IPS-15b (cell line): ENCODE results near the gene HS2ST1.

ENCODE experiments used
- H3K27me3 ChIP-seq: one replicate; pipeline ENCODE4 v1.6.1; 2013; ENCODE audit warnings: low read length; ENCODE audit not compliant: control insufficient read depth, insufficient read depth
- H3K36me3 ChIP-seq: one replicate; pipeline ENCODE4 v1.6.1; 2013; ENCODE audit warnings: low read length; ENCODE audit not compliant: control insufficient read depth, insufficient read depth
- H3K4me1 ChIP-seq: one replicate; pipeline ENCODE4 v1.6.1; 2013; ENCODE audit warnings: mild to moderate bottlenecking, low read length; ENCODE audit not compliant: control insufficient read depth, insufficient read depth
- H3K4me3 ChIP-seq: one replicate; pipeline ENCODE4 v1.5.1; 2013; ENCODE audit warnings: low read depth, low read length
- H3K9ac ChIP-seq: one replicate; pipeline ENCODE4 v1.6.1; 2013; ENCODE audit warnings: low read depth, mild to moderate bottlenecking, low read length
- H3K9me3 ChIP-seq: one replicate; pipeline ENCODE4 v1.6.1; 2013; ENCODE audit warnings: mild to moderate bottlenecking, low read length; ENCODE audit not compliant: control insufficient read depth, insufficient read depth

HS2ST1 gene

GRCh38 chr1:87148661-87149060 lies 234.2 kb downstream of the HS2ST1 start:
- Histone ChIP-seq H3K4me3 (no peak overlapping the region), H3K36me3 (no peaks in the 10 kb centered on the region), H3K9me3 (no peaks in the 10 kb centered on the region), H3K4me1 (peaks cover 19% of the 10 kb centered on the region), H3K9ac (no peak overlapping the region), H3K27me3 (peaks cover 22% of the 10 kb centered on the region)

- peaks cover 22% of the 10 kb centered on the region for H3K27me3 ChIP-seq
- no peaks in the 10 kb centered on the region for H3K36me3 ChIP-seq
- H3K9ac ChIP-seq = no peak overlapping the region
- H3K4me3 ChIP-seq = no peak overlapping the region
- H3K4me1 ChIP-seq = peaks cover 19% of the 10 kb centered on the region
- H3K9me3 ChIP-seq = no peaks in the 10 kb centered on the region
Measured at GRCh38 chr1:87149241-87150041, 235.0 kb downstream of the HS2ST1 start.

- Histone ChIP-seq H3K9ac (no peak overlapping the region), H3K4me3 (no peak overlapping the region), H3K36me3 (no peaks in the 10 kb centered on the region), H3K4me1 (peaks cover 19% of the 10 kb centered on the region), H3K27me3 (peaks cover 22% of the 10 kb centered on the region), H3K9me3 (no peaks in the 10 kb centered on the region)
Measured at GRCh38 chr1:87150143-87150542, 235.7 kb downstream of the HS2ST1 start.

- Histone ChIP-seq H3K27me3 (peaks cover 22% of the 10 kb centered on the region), H3K36me3 (no peaks in the 10 kb centered on the region), H3K4me1 (peaks cover 19% of the 10 kb centered on the region), H3K9ac (no peak overlapping the region), H3K9me3 (no peaks in the 10 kb centered on the region), H3K4me3 (peak overlapping the region; percentile 42)
Measured at GRCh38 chr1:87151500-87152421, 237.3 kb downstream of the HS2ST1 start.

- no peak overlapping the region for H3K9ac ChIP-seq
- H3K4me3 ChIP-seq = no peak overlapping the region
- peaks cover 12% of the 10 kb centered on the region for H3K4me1 ChIP-seq
- H3K36me3 ChIP-seq = no peaks in the 10 kb centered on the region
- H3K27me3 ChIP-seq = peaks cover 13% of the 10 kb centered on the region
- no peaks in the 10 kb centered on the region for H3K9me3 ChIP-seq
Measured at GRCh38 chr1:87154384-87154783, 239.9 kb downstream of the HS2ST1 start.

GRCh38 chr1:87155170-87155569 lies 240.7 kb downstream of the HS2ST1 start:
- no peak overlapping the region for H3K4me3 ChIP-seq
- no peak overlapping the region for H3K9ac ChIP-seq
- no peaks in the 10 kb centered on the region for H3K36me3 ChIP-seq
- H3K4me1 ChIP-seq = peaks cover 5% of the 10 kb centered on the region
- H3K27me3 ChIP-seq = peaks cover 13% of the 10 kb centered on the region
- no peaks in the 10 kb centered on the region for H3K9me3 ChIP-seq

- Histone ChIP-seq H3K9me3 (no peaks in the 10 kb centered on the region), H3K36me3 (no peaks in the 10 kb centered on the region), H3K4me3 (no peak overlapping the region), H3K9ac (no peak overlapping the region), H3K27me3 (peaks cover 13% of the 10 kb centered on the region), H3K4me1 (peaks cover 2% of the 10 kb centered on the region)
Measured at GRCh38 chr1:87155648-87156047, 241.2 kb downstream of the HS2ST1 start.

- Histone ChIP-seq H3K4me1 (peaks cover 2% of the 10 kb centered on the region), H3K27me3 (peaks cover 12% of the 10 kb centered on the region), H3K9ac (no peak overlapping the region), H3K4me3 (no peak overlapping the region), H3K9me3 (no peaks in the 10 kb centered on the region), H3K36me3 (no peaks in the 10 kb centered on the region)
Measured at GRCh38 chr1:87156124-87156523, 241.7 kb downstream of the HS2ST1 start.

- no peaks in the 10 kb centered on the region for H3K36me3 ChIP-seq
- no peaks in the 10 kb centered on the region for H3K27me3 ChIP-seq
- H3K9me3 ChIP-seq = no peaks in the 10 kb centered on the region
- no peak overlapping the region for H3K4me3 ChIP-seq
- H3K4me1 ChIP-seq = no peaks in the 10 kb centered on the region
- no peak overlapping the region for H3K9ac ChIP-seq
Measured at GRCh38 chr1:87159378-87159915, 245.0 kb downstream of the HS2ST1 start.
